Measurements from ENCODE around the gene KIF6. TPM values are rescaled to one million over a fixed set of nuclear protein-coding genes. Genes with fewer than 3 reads are reported as not detected.
"Not testable (repeated sequence)": the region's sequence is repeated elsewhere in the genome, so short reads cannot be mapped to it uniquely, and the experiment has no call there.

The KIF6 gene
- total RNA-seq, 4 donors from 2014 or later: 0.83 to 2.6 (median 1.1) TPM

GRCh38 chr6:39493174-39493573, 232.0 kb downstream of the KIF6 start:
- Histone ChIP-seq H3K27ac (replicated peaks in 1 of 4) (peak overlapping the region; percentile 44 to 70 (median 58)), H3K4me1 (peaks cover 24 to 96% (median 80%) of the 10 kb centered on the region in 4 donors)
- TF ChIP-seq POLR2AphosphoS5 (IDR thresholded peaks at IDR 0.05) (no peak), EP300 (IDR thresholded peaks at IDR 0.05) (no peak), CTCF (IDR thresholded peaks at IDR 0.05) (no peak), POLR2A (IDR thresholded peaks at IDR 0.05; ENCODE audit: low read depth) (no peak)

GRCh38 chr6:39490108-39490507, 235.1 kb downstream of the KIF6 start:
- TF ChIP-seq EP300 (IDR thresholded peaks at IDR 0.05) (no peak), POLR2AphosphoS5 (IDR thresholded peaks at IDR 0.05) (peak; percentile 75 to 79)
- no peaks in the 10 kb centered on the region for H3K27me3 ChIP-seq
- intact Hi-C loops (cut with DNase I): loop anchor here (10.0 kb wide), 2 partner anchors 115 to 305 kb away; partner anchors contain the start of gene DAAM2
- WGBS: 34% methylated on average over 3 of the region's 3 CpGs
- H3K27ac ChIP-seq (replicated peaks in 1 of 4): peak overlapping the region; percentile 61 to 71 (median 64)
- no peaks in the 10 kb centered on the region for H3K9me3 ChIP-seq
- H3K4me3 ChIP-seq: peak overlapping the region in 2 of 4 donors; percentile 4 to 26
- DNase-seq (ENCODE audit: extremely low spot score): no peak
- H3K36me3 ChIP-seq: no peaks in the 10 kb centered on the region
- H3K4me1 ChIP-seq: peaks cover 29 to 78% (median 62%) of the 10 kb centered on the region in 4 donors

More at GRCh38 chr6:39493174-39493573, 232.0 kb downstream of the KIF6 start:
- intact Hi-C loops (cut with DNase I): loop anchor here (10.0 kb wide), 2 partner anchors 112 to 302 kb away; partner anchors contain the start of gene DAAM2
- Histone ChIP-seq H3K9me3 (no peaks in the 10 kb centered on the region), H3K27me3 (no peaks in the 10 kb centered on the region), H3K36me3 (no peaks in the 10 kb centered on the region), H3K4me3 (no peak overlapping the region)
- no peak for DNase-seq (ENCODE audit: extremely low spot score)

DNA sequence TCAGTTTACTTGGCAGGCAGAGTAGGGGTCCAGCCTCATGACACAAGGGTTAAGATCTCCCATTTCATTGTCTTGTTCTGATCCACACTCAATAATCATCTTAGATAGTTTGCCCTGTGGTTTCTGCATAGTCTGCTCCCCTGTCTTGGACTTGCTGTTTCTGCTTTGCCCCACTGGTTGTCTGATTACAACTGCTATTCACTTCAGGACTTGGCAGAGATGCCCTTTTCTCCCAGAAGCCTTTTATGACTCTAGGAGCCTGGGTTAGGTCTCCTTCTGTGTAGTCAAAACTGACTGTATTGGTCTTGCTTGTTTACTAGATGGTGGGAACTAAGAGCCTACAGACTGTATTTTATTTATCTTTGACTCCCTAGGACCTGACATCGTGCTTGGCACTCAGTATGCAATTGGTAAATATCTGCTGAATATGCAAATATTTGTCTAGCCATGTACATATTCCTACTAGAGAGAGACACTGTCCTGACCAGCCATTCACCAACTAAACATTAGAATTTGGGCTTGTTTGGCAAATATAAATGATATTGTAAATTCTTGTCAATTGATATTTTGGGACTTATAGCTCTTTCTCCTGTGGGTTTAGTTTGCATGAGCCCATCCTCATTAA, 236.8 kb downstream of the KIF6 start:
- intact Hi-C loops (cut with DNase I): no loop called here
- TF ChIP-seq EP300 (IDR thresholded peaks at IDR 0.05) (no peak), CTCF (IDR thresholded peaks at IDR 0.05) (no peak), POLR2A (IDR thresholded peaks at IDR 0.05; ENCODE audit: low read depth) (no peak), POLR2AphosphoS5 (IDR thresholded peaks at IDR 0.05) (no peak)
- no peaks in the 10 kb centered on the region for H3K9me3 ChIP-seq
- H3K27ac ChIP-seq (replicated peaks in 1 of 4): peak overlapping the region in 3 of 4 donors; percentile 61 to 71 (median 65)
- H3K4me1 ChIP-seq: peaks cover 26 to 61% (median 47%) of the 10 kb centered on the region in 4 donors
- no peaks in the 10 kb centered on the region for H3K36me3 ChIP-seq
- WGBS: 73% methylated on average over 1 of the region's 1 CpG
- no peak for DNase-seq (ENCODE audit: extremely low spot score)
- H3K27me3 ChIP-seq: no peaks in the 10 kb centered on the region
- no peak overlapping the region for H3K4me3 ChIP-seq

- intact Hi-C loops (cut with DNase I): no loop called here
- H3K4me1 ChIP-seq: peaks cover 12 to 20% (median 15%) of the 10 kb centered on the region in 4 donors
- H3K27ac ChIP-seq (replicated peaks in 1 of 4): no peak overlapping the region
- DNase-seq (ENCODE audit: extremely low spot score): no peak
- H3K36me3 ChIP-seq: no peaks in the 10 kb centered on the region
- H3K9me3 ChIP-seq: no peaks in the 10 kb centered on the region
- WGBS: 91% methylated on average over 3 of the region's 3 CpGs
- H3K4me3 ChIP-seq: no peak overlapping the region
- no peaks in the 10 kb centered on the region for H3K27me3 ChIP-seq
- no peak for TF ChIP-seq POLR2AphosphoS5 (IDR thresholded peaks at IDR 0.05)
- TF ChIP-seq EP300 (IDR thresholded peaks at IDR 0.05): no peak
- no peak for TF ChIP-seq CTCF (IDR thresholded peaks at IDR 0.05)
Measured at GRCh38 chr6:39484276-39484675, 240.9 kb downstream of the KIF6 start.

- intact Hi-C loops (cut with DNase I); H3K4me3 ChIP-seq: not testable (repeated sequence)
Measured at GRCh38 chr6:39479819-39480218, 245.4 kb downstream of the KIF6 start.

GRCh38 chr6:39476670-39477069, 248.5 kb downstream of the KIF6 start:
- H3K27me3 ChIP-seq: no peaks in the 10 kb centered on the region
- TF ChIP-seq EP300 (IDR thresholded peaks at IDR 0.05) (no peak), CTCF (IDR thresholded peaks at IDR 0.05) (no peak), POLR2A (IDR thresholded peaks at IDR 0.05; ENCODE audit: low read depth) (no peak), POLR2AphosphoS5 (IDR thresholded peaks at IDR 0.05) (no peak)
- no peaks in the 10 kb centered on the region for H3K36me3 ChIP-seq
- DNase-seq (ENCODE audit: extremely low spot score): no peak
- H3K4me1 ChIP-seq: peaks cover 4 to 13% (median 10%) of the 10 kb centered on the region in 4 donors
- no peak overlapping the region for H3K4me3 ChIP-seq
- H3K9me3 ChIP-seq: no peaks in the 10 kb centered on the region
- 81% methylated on average over 1 of the region's 1 CpG for WGBS
- intact Hi-C loops (cut with DNase I): no loop called here
- H3K27ac ChIP-seq (replicated peaks in 1 of 4): no peak overlapping the region

More at GRCh38 chr6:39479819-39480218, 245.4 kb downstream of the KIF6 start:
- not testable (repeated sequence) for H3K9me3 ChIP-seq; H3K27ac ChIP-seq (replicated peaks in 1 of 4); H3K27me3 ChIP-seq; H3K4me1 ChIP-seq; H3K36me3 ChIP-seq; DNase-seq (ENCODE audit: extremely low spot score)
- WGBS: 86% methylated on average over 1 of the region's 1 CpG

Measured in esophagus muscularis mucosa (tissue), 4 donors.